SW 1271 (cell line): ENCODE results near the gene PRKG1.
"Not testable (repeated sequence)": the region's sequence is repeated elsewhere in the genome, so short reads cannot be mapped to it uniquely, and the experiment has no call there.

Experiments
- DNase-seq, 2 experiments: peaks; one replicate each; lab custom pipeline; 2025; lab: John Stamatoyannopoulos, UW

PRKG1 gene

DNA sequence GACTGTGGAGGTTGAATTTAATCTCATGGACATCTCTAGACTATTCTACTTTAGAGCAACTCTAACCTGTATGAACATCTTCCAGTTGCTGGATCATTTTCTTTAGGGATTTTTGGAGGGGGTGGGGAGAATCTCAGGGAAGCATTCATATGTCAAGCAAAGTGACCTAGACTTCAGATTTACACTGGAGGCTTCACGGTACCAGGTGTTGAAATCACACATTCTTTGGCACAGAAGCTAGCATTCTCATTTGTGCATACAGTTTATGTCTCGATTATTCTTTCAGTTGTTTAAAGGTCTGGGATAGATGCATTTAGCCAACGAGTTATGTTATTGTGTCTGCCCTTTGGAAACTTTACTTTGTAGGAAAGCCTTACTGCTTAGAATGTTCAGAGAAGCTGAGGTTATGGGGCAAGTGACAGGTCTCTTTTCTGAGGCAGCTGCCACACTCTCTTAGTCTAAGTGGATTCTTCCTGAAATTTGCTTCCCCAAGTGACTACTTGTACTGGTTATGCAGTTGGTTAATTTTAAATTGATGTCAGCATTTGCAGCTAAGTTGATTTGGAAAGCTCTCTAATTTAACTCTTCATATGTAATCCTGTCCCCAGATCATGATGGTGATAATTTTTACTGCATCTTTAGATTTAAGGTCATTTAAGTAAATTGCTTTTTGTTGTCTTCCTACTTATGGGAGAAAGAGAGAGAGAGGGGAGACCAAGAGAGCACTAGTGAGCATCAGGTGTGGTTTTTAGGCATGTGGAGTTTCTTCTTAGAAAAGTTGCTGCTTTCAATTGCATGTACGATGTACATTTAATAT, 153.8 kb downstream of the PRKG1 start:
- no peak for DNase-seq

DNA sequence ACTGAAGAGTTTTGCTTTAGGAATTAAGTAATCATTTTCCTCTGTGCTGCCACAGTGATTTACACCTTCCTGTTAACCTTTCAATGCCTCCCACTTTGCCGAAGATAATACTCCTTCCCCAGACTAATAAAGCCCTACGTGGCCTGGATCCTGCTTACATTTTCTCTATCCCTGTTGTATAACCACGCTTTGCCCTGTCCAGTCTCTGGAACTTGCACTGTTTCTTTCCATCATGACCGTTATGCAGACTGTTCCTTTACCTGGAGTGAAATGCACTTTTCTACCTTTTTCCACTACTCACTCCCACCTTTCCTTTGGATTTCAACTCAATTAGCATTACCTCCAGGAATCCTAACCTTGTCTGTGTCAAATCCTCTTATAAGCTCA, 154.4 kb downstream of the PRKG1 start:
- no peak for DNase-seq

- DNase-seq = no peak
Observed at GRCh38 chr10:51230887-51231585, 156.7 kb downstream of the PRKG1 start.

DNA sequence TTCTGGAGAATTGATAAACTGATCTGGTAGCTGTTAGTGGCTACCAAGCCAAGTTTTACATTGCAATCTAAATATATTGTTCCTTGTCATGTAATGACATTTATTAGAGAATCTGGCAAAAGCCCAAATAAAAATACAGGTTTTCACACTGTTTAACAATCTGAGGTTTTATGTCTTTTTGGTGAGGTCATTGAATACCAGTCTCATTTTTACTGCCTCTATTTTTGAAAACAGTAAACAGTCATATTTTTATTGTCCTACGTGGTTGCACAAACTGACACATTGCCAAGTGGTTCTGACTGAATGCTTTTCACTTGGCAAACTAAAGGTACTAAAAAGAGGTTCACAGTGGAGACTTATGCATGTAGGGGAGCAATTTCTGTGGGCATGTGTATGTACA, 157.5 kb downstream of the PRKG1 start:
- no peak for DNase-seq

DNA sequence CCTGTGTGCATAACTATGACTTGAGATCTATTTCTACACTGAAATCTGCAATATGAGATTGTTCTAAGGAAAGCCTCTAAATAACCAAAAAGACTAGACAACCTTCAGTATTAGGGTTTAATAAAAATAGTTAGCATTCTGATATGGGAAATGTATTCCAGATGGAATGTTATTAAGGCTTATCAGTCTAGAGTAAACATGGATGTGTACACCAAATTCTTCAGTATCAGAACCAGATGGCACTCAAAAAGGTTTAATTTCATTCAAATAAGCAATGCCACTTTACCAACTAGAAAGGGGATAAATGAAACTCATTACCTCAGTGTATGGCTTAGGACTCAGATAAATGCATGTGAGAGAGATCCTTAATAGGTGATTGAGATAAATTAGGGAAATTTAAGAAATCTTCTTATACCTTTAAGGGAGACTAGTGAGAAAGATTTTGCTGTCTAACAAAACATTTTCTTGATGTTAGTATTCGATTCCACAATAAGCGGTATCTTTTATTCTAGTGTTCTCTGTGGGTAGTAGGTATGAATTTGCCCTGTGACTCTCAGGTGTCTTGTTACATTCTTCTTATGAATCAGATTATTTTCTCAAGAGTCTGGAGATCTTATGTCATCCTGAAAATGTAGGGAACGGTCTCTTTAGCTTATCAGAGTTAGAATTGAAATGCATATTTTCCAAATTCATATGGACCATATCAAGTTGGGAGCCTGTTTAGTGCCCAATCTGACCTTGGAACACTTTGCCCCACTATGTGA, 159.2 kb downstream of the PRKG1 start:
- DNase-seq = no peak

DNA sequence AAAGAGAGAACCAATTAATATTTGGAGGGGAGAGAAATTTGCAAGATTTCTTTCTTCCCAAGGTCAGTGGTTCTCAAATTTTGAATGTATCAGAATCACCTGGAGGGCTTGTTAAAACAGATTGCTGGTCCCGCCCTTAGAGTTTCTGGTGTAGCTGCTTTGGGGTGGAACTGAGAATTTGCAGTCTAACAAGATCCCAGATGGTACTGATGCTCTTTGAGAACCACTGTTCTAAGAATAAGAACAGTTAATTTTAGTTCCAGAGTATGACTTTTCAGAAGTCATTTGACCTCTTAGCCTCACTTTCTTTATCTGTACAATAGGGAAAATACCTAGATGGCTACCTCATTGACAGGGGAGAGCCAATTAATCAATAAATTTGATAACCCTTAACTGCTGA, 161.6 kb downstream of the PRKG1 start:
- DNase-seq = no peak

DNA sequence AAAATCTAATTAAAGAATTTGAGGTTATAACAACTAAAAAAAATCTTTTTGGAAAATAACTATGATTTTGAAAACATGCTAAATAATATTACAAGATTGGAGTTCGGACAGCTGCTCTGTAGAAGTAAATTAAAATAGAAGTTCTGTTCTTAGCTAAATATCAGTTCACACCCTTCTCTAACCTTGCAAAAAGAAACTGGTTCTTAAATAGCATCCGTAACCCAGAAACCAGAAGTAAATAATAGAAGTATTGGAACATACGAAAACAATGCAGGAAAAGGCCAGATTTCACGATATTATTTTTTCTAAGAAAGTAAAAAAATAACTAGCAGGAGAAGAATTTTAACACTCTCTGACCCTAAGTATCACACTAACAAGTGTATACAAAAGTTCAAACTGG, 164.7 kb downstream of the PRKG1 start:
- no peak for DNase-seq

- DNase-seq = no peak
Observed at GRCh38 chr10:51241461-51241860, 167.2 kb downstream of the PRKG1 start.

GRCh38 chr10:51242393-51242792, 168.1 kb downstream of the PRKG1 start:
- DNase-seq = no peak

- no peak for DNase-seq
Observed at GRCh38 chr10:51244309-51244708, 170.0 kb downstream of the PRKG1 start.

- DNase-seq = no peak
Observed at GRCh38 chr10:51244748-51245490, 170.6 kb downstream of the PRKG1 start.

- no peak for DNase-seq
Observed at GRCh38 chr10:51246156-51246555, 171.9 kb downstream of the PRKG1 start.

- DNase-seq = no peak
Observed at GRCh38 chr10:51250278-51250920, 176.1 kb downstream of the PRKG1 start.

GRCh38 chr10:51251110-51251509, 176.8 kb downstream of the PRKG1 start:
- no peak for DNase-seq

DNA sequence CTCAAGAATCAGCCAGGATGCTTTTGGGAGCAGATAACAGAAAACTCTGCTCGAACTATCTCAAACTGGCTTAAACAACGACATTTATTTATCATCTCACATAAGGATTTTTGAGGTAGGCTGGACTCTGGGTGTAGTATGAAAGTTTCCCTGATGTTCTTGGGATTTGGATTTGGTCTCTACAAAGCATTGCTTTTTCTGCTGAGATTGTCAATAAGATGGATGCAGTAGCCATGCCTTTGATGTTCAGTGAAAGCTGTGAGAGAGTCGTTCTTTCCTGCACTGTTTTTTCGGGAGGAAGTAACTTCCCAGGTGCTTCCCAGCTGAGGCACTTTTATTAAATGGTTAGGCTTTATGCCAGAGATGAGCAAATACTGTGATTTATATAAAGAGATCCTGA, 181.1 kb downstream of the PRKG1 start:
- DNase-seq = no peak

GRCh38 chr10:51257511-51258248, 183.4 kb downstream of the PRKG1 start:
- DNase-seq = no peak

GRCh38 chr10:51260376-51260775, 186.1 kb downstream of the PRKG1 start:
- DNase-seq = no peak

DNA sequence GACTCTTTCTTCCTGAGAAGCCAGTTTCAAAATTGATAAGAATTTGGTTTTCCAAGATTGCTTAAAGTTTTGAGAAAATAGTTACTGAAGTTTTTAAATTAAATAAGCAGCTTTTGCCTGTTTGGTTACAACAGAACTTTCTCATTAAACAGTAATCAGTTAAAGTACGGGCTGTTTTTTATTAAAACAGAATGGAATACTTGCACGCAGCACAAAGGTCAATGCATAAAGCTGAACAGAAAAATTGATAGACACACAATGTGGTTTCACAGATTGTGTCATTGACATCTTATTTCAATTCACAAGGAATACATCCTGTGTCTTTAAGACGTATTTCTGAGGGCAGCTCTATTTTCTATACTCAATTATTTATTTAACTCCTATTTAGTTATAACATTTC, 192.2 kb downstream of the PRKG1 start:
- DNase-seq = no peak

- not testable (repeated sequence) for DNase-seq
Observed at GRCh38 chr10:51267980-51268570, 193.8 kb downstream of the PRKG1 start.

DNA sequence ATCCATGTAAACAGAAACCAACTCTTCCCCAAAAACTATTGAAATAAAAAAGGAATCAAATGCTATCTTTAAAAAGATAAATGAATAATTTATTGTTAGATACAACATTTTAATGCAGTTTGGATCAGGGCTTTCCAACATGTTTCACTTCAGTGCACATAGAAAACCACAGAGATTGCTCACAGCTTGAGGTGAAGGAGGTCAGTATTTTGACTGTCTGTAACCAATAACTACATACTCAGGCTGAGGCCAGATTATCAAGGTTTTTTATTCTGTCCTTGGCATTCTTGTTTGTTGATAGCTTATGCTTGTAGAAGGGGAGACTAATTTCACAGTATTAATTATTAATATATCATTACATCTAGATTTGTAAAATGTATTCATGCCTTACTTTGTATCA, 195.5 kb downstream of the PRKG1 start:
- DNase-seq = no peak
